Erythroblast (primary cell): Measurements from ENCODE around the gene DTNB.

ENCODE experiments used
- GATA1 ChIP-seq: IDR thresholded peaks from 2 replicates; pipeline ENCODE4 v1.6.1; 2011; ENCODE audit warnings: low read depth, mild to moderate bottlenecking, control low read depth, low read length, moderate library complexity
- POLR2A ChIP-seq: IDR thresholded peaks from 2 replicates; pipeline ENCODE4 v1.6.1; 2011; ENCODE audit warnings: mild to moderate bottlenecking, low read length

DNA sequence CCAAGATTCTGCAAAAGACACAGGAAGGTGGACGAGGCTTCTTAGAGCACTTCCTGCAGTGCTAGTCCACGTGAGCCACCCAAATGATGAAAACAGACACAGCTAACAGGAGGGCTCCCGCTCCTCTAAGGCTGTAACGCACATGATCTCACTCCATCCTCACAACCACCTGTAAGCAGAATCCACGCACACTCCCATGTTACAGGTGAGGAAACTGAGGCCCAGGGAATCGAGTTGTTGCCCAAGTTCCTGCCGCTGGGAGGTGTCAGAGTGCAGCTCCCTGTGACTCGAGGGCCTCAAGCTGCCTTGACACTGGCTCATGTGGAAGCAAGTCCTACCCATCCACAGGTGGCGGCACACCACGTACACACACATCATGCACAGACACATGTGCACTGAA lies 336.1 kb downstream of the DTNB start:
- TF ChIP-seq POLR2A = no peak
- TF ChIP-seq GATA1 = no peak
